GM19468 (cell line): ENCODE data around the gene EML6.

Experiments
- ATAC-seq: cut with Tn5 transposase; IDR thresholded peaks from one replicate; pipeline ENCODE4 v1.9.1; 2021; ENCODE audit warnings: mild to moderate bottlenecking, moderate library complexity, moderate number of reproducible peaks; ENCODE audit not compliant: unreplicated experiment; ENCODE audit errors: extremely low read depth

EML6 gene

DNA sequence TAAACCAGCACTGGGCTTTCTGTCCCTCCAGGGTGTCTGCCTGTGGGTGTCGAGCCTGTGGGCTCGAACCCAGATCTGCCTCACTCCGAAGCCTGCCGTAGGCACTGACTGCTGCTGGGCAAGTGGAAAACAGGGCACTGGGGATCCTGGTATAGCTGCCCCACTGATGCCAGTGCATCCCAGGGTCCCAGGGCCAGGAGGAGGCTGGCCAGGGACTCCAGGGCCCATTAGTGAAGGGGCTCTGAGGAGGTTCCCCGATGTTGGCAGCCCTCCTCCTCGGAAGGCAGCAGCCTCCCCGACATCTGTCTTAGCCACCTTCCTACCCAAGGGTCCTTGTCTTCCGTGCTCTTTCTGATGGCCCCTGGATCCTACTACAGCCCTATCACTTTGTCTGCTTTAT lies 230.7 kb downstream of the EML6 start:
- ATAC-seq, result no peak

DNA sequence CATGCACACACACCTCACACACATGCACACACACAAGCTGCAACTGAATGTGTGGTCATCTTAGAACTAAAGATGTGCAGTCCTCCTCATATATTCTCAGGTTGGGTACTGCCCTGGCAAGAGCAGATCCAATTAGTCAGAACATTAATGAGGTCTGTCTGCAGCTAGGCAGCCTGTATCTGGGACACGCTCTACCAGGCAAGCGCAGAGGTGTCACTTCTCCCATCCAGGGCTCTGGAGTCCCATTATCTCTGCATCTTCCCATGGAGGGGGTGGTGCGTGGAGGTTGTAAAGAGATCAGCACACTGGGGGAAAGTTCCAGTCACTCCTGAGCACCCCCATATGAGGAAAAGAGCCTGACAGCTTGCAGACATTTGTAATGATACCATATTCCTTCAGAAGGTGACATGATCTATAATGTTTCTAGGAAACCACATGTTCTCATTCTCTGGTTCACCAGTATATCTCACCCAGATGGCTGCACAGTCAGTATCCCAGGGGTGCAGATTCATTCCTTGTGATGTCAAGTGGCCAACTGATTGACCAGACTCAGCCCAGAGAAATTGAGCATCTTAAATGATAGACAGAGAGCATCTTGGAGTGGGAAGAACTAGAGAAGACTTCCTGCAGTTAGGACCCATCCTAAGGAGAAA lies 231.4 kb downstream of the EML6 start:
- no peak for ATAC-seq

DNA sequence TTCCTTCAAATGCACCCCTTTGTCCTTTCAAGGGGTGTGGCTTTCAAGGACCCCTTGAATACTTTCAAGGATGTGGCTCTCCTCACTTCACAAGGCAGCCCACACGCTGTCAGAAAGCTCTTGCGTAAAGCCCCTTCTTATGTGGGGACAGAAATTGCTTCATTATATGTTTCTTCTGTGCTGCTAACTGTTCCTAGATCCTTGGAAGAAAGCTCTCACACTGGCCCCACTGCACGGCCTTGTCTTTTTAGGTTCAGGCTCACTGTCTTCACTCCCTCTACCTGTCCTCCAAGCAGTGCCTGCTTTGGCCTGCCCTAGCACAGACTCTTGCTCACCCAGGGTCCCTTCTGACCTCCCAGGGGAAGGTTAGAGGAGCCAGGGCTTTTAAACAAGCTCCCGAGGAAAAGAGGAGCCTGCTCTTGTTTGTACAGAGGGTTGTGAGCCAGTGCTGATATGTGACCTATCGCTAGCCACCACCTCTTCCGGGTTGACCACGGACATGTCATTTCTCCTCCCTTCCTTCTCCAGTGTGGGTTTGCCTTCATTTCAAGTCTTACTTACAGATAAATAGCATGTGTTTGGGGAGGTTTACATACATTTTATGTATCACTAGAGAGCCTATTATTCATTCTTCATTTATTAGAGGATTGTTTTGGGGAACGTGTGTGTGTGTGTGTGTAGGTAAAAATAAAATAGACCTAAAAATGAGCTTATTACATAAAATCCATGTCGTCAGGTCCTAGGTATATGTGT lies 232.1 kb downstream of the EML6 start:
- no peak for ATAC-seq

DNA sequence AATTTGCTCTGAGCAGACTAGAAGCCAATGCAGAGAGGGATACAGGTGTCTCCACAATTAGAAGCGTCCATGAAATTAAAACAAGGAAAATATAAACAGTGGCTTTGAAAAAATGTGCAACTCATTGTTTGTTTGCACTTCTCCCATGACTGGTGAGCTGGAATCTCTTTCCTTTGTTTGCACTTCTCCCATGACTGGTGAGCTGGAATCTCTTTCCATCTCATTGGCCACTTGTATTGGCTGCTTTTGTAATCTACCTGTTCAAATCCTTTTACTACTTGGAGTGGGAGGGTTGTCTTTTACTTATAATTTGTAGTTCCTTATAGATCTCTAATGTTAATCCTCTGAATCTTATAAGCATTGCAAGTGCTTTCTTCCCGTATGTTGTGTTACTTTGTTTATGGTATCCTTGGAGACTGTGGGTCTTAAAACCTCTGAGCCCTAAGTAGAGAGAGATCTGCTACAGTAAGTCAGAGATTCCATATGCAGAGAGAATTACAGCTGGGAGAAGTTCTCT lies 232.7 kb downstream of the EML6 start:
- no peak for ATAC-seq

GRCh38 chr2:54957321-54957999 lies 234.0 kb downstream of the EML6 start:
- ATAC-seq, result no peak

DNA sequence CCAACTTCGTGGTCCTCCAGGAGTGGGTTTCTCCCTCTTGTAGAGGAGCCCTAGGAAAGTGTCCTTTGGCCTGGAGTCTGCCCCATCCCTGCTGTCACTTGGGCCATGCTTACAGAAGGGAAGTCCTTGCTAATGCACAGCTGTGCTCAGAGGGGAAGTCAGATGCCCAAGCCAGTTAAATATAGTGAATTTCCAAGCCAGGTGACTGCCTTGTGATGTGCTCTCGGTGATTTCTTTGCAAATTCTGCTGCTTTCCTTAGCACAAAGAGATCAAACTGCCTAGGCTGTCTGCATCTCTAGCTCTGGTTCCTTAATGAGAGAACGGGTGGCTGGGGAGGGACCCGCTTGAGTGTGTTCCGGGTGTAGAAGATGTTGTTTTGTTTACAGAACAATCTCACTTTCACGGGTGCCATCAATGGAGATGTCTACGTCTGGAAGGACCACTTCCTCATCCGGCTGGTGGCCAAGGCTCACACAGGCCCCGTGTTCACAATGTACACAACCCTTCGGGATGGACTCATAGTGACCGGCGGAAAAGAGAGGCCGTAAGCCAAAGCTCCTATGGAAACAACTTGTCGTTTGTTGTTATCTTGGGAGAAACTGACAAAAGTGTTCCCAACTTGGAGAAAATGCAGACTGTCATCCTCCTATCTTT lies 235.4 kb downstream of the EML6 start:
- no peak for ATAC-seq

DNA sequence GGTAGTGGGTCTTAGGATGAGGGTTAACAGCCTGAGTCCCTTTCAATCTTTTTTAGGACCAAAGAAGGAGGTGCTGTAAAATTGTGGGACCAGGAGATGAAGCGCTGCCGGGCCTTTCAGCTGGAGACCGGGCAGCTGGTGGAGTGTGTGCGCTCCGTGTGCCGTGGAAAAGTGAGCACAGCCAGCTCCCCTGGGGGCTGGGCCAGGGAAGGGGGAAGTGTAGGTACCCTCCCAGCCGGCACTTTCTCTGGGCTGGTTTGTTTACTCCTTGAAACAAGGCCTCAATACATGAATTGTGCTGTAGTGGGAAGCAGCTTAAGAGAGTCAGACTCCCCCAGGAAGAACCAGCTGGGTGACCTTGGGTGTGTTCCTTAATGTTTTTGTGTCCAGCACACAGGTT lies 236.7 kb downstream of the EML6 start:
- ATAC-seq, result no peak

- no peak for ATAC-seq
These were observed 239.0 kb downstream of the EML6 start for GRCh38 chr2:54962511-54962910.

DNA sequence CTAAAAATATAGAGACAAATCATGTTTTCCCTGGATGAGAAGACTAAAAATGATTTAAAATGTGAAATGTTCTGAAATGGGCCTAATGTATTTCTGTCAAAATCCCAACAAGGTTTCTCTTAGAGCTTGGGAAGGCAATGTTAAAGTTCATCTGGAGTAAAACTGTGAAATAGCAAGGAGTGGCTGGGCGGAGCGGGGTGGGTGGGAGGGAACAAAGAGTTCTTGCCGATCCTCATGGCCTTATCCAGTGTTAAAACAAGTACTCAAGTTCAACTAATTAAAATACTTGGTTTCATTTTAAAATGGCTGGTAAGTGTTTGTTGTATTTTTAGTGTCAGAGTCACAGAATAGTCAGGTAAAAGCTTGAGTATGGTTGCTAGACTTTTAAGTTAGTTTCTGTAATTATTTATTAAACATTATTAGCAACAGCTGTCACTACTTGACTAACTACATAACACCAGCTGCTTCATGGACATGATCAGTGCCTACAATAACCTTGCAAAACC lies 239.5 kb downstream of the EML6 start:
- ATAC-seq, result no peak

DNA sequence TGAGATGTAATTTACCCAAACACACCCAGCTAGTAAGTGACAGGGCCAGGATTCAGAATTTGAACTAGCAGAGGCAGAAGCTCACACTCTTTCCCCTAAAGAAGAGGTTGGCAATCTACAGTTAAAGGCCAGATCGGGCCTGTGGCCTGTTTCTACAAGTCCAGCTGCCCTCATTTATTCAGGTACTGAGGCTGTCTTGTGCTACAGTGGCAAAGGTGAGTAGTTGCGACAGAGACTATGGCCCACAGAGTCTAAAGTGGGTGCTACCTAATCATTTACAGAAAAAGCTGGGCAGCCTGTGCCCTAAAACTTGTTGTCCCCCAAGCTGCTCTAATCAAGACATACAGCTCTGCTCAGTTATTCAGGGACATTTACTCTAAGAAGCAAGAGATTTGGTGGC lies 240.0 kb downstream of the EML6 start:
- ATAC-seq, result no peak

DNA sequence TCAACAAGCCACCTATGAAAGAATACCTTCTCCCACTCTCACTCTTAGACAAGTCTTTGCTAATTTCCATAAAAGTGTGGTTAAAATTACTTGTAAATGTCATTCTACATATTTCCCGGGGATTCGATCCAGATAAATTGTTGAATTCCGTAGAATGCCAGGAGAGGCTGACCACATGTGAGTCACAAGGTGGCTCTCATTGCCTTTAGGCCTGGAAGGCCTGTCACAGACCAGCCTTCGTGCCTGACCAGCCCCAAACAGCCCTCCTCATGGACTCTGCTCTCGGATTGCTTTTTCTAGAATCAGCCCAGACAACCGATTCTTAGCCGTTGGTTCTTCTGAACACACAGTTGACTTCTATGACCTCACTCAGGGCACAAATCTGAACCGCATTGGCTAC lies 240.8 kb downstream of the EML6 start:
- ATAC-seq, result no peak

GRCh38 chr2:54964816-54965215 lies 241.4 kb downstream of the EML6 start:
- ATAC-seq, result no peak

- no peak for ATAC-seq
These were observed 242.0 kb downstream of the EML6 start for GRCh38 chr2:54965425-54965824.

DNA sequence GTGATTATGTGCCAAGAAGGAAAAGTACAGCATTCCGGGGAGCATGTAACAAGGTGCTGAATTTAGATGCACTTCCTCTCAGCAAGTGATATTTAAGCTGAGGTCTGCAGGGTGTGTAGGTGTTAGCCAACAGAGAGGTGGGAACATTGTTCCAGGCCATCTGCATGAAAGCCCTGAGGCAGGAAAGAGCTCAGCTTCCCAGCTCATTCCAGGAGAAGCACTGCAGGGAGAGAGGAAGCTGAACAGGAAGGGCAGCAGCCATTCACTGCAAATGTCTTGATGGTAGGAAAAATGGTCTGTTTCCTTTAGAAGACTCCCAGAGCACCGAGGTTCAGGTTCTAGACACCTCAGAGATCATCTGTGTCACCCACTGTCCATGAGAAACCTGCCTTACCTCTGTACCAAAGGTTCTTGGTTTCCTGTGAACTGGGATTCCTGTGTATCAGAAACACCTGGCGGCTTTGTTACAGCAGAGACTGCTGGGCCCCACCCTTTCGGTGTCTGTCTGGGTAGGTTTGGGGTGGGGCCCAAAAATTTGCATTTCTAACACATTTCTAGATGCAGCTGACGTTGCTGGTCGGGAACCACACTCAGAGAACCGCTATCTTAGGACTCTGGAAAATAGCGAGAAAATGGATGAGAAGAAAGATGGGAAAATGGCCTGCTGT lies 242.8 kb downstream of the EML6 start:
- ATAC-seq, result no peak

GRCh38 chr2:54966837-54967236 lies 243.4 kb downstream of the EML6 start:
- ATAC-seq, result no peak

GRCh38 chr2:54967269-54967668 lies 243.8 kb downstream of the EML6 start:
- ATAC-seq, result no peak

DNA sequence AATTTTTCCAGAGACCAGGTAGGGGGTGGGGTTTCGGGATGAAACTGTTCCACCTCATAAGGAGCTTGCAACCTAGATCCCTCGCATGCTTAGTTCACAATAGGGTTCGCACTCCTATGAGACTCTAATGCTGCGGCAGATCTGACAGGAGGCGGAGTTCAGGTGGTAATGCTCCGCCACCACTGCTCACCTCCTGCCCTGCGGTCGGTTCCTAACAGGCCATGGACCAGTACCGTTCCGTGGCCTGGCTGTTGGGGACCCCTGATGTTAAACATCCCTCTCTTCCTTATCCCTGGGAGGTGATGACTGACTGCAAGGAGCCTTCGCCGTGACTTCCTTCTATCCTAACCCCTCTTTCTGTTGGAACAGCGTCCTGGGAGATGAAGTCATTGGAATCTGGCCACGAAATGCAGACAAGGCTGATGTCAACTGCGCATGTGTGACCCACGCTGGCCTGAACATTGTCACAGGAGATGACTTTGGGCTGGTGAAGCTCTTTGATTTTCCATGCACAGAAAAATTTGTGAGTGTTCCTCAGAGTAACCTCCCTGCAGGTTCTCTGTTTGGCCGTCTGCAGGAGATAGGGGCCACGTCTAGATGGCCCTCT lies 244.4 kb downstream of the EML6 start:
- no peak for ATAC-seq

DNA sequence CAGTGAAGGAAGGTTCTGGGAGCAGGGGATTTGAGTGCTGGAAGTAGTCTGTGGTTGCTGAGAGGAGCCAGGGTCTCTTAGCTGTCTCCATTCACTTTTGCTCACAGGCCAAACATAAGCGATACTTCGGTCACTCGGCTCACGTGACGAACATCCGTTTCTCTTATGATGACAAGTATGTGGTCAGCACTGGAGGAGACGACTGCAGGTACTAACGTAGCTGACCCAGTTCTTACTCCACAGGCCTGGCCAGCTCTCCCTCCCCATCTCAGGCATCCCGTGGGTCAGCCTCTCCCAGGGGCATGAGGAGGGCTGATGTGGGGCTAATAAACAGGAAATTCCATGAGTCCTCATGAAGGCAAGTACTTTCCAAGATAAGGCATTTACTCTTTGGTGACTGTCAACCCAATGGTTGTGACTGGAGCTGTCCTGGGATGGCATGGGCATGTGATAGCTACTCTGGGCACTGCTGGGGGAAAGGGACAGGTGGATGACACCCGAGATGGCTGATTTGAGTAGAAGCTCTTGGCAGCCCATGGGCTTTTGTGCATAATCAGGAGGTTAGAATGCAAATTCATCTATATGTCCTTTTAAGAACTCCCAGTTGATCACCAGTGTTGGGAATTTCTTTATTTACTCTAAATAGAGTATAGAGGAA lies 245.2 kb downstream of the EML6 start:
- no peak for ATAC-seq

- ATAC-seq, result no peak
These were observed 246.0 kb downstream of the EML6 start for GRCh38 chr2:54969295-54969939.
